Activated CD4-positive, alpha-beta T cell treated with anti-CD3 and anti-CD28 coated beads, Interleukin-2, amount 50 U/mL, for 1 hour (primary cell): ENCODE results near the gene OLFM4.

Experiments
- DNase-seq: peaks from one replicate; pipeline ENCODE4 v3.0.0-alpha.2; 2020

OLFM4 gene

GRCh38 chr13:53014495-53015443 lies 13.8 kb upstream of the OLFM4 start:
- no peak for DNase-seq

GRCh38 chr13:53015971-53016370 lies 12.6 kb upstream of the OLFM4 start:
- DNase-seq: no peak

- no peak for DNase-seq
Measured at GRCh38 chr13:53017433-53017970, 11.1 kb upstream of the OLFM4 start.

GRCh38 chr13:53018690-53019647 lies 9.6 kb upstream of the OLFM4 start:
- DNase-seq: no peak

GRCh38 chr13:53020764-53021335 lies 7.8 kb upstream of the OLFM4 start:
- no peak for DNase-seq

- DNase-seq: no peak
Measured at GRCh38 chr13:53023246-53023645, 5.4 kb upstream of the OLFM4 start.

GRCh38 chr13:53028063-53028462 lies 550 bp upstream of the OLFM4 start:
- no peak for DNase-seq

- DNase-seq: no peak
Measured at GRCh38 chr13:53032849-53033248, 4.2 kb downstream of the OLFM4 start.

GRCh38 chr13:53038993-53039392 lies 10.4 kb downstream of the OLFM4 start:
- no peak for DNase-seq

- DNase-seq: no peak
Measured at GRCh38 chr13:53041968-53042516, 13.4 kb downstream of the OLFM4 start.

- DNase-seq: no peak
Measured at GRCh38 chr13:53042877-53043276, 14.3 kb downstream of the OLFM4 start.

GRCh38 chr13:53043398-53043797 lies 14.8 kb downstream of the OLFM4 start:
- no peak for DNase-seq

- no peak for DNase-seq
Measured at GRCh38 chr13:53045189-53045588, 16.6 kb downstream of the OLFM4 start.

- DNase-seq: no peak
Measured at GRCh38 chr13:53048880-53049279, 20.3 kb downstream of the OLFM4 start.

GRCh38 chr13:53050151-53050550 lies 21.5 kb downstream of the OLFM4 start:
- no peak for DNase-seq

- DNase-seq: no peak
Measured at GRCh38 chr13:53052675-53053074, 24.1 kb downstream of the OLFM4 start.

- DNase-seq: no peak
Measured at GRCh38 chr13:53054569-53054968, 26.0 kb downstream of the OLFM4 start.

GRCh38 chr13:53058065-53058679 lies 29.6 kb downstream of the OLFM4 start:
- DNase-seq: no peak

- no peak for DNase-seq
Measured at GRCh38 chr13:53060840-53061490, 32.4 kb downstream of the OLFM4 start.

GRCh38 chr13:53064731-53065130 lies 36.1 kb downstream of the OLFM4 start:
- no peak for DNase-seq

- DNase-seq: no peak
Measured at GRCh38 chr13:53066411-53066810, 37.8 kb downstream of the OLFM4 start.
